ENCODE measurements around the gene TRIM2. TPM values are rescaled to one million over a fixed set of nuclear protein-coding genes. Genes with fewer than 3 reads are reported as not detected.

TRIM2 gene
- total and polyA plus RNA-seq, 2 of the 8 experiments (the other 6 are each of a cell fraction or from before 2014, with no cell fraction given), result 34.0 to 59.8 TPM

- H3K27me3 ChIP-seq (replicated peaks in 1 of 4; ENCODE audit: control insufficient read depth in 3 of 4, extremely low read depth in 1 of 4, insufficient read depth in 3 of 4, low read length in 3 of 4), result peaks cover 0 to under 1% (median 0%) of the 10 kb centered on the region in 4 experiments; a peak in 1 of 7 replicates
- TF ChIP-seq POU5F1 (IDR thresholded peaks at IDR 0.05; ENCODE audit: low read depth, low read length) (no peak), ATF2 (IDR thresholded peaks at IDR 0.05; ENCODE audit: low read length) (no peak), KDM1A (IDR thresholded peaks at IDR 0.05; ENCODE audit: borderline replicate concordance, low read length) (no peak), PHF8 (conservative IDR thresholded peaks at IDR 0.05; ENCODE audit: low read depth, low read length) (no peak), SP2 (IDR thresholded peaks at IDR 0.05; ENCODE audit: low read length) (no peak), POLR2A (IDR thresholded peaks at IDR 0.05; ENCODE audit: control extremely low read depth in 1 of 2, low read depth in 2 of 2, low read length in 2 of 2) (no peak), TBP (IDR thresholded peaks at IDR 0.05; ENCODE audit: low read depth, low read length) (no peak), NANOG (IDR thresholded peaks at IDR 0.05; ENCODE audit: insufficient read depth, low read depth, low read length, poor library complexity, severe bottlenecking) (no peak), SP1 (IDR thresholded peaks at IDR 0.05; ENCODE audit: low read depth, low read length) (no peak), USF2 (IDR thresholded peaks at IDR 0.05; ENCODE audit: low read length) (no peak), SRF (IDR thresholded peaks at IDR 0.05; ENCODE audit: low read depth, low read length) (no peak), SAP30 (IDR thresholded peaks at IDR 0.05; ENCODE audit: insufficient read depth, insufficient replicate concordance, low read length) (no peak)
Measured at GRCh38 chr4:153369021-153369420, 164.8 kb downstream of the TRIM2 start.

More at GRCh38 chr4:153369021-153369420, 164.8 kb downstream of the TRIM2 start:
- Histone ChIP-seq H4K8ac (ENCODE audit: extremely low read depth, insufficient read depth, low read length) (no peak overlapping the region), H2BK20ac (ENCODE audit: low read length) (no peak overlapping the region), H3K18ac (ENCODE audit: extremely low read depth, low read length) (no peak overlapping the region), H4K91ac (replicated peaks; ENCODE audit: insufficient read length, low read length) (no peak overlapping the region), H3K14ac (ENCODE audit: insufficient read length) (no peak overlapping the region), H4K20me1 (replicated peaks in 1 of 2; ENCODE audit: control insufficient read depth in 1 of 2, insufficient read depth in 2 of 2, low read length in 2 of 2) (peaks cover 0 to 2% of the 10 kb centered on the region in 2 experiments), H4K5ac (ENCODE audit: insufficient read length, low read depth, low read length) (no peak overlapping the region), H3K4me3 (ENCODE audit: extremely low read depth in 1 of 4, insufficient read depth in 2 of 4, low read depth in 3 of 4, low read length in 4 of 4) (no peak overlapping the region), H3K4me1 (replicated peaks in 1 of 4; ENCODE audit: control insufficient read depth in 3 of 4, insufficient read depth in 4 of 4, low read length in 3 of 4) (no peaks in the 10 kb centered on the region), H3K36me3 (ENCODE audit: control insufficient read depth in 2 of 4, insufficient read depth in 4 of 4, low read length in 3 of 4) (peaks cover 0 to 38% (median 13%) of the 10 kb centered on the region in 4 experiments; a peak in 6 of 8 replicates), H2BK15ac (ENCODE audit: low read length) (no peak overlapping the region), H2AK5ac (ENCODE audit: low read depth, low read length) (no peak overlapping the region), H3K56ac (replicated peaks; ENCODE audit: insufficient read length, low read depth, low read length) (no peak overlapping the region), H3K9ac (replicated peaks in 1 of 4; ENCODE audit: extremely low read depth in 1 of 4, low read depth in 3 of 4, low read length in 3 of 4) (no peak overlapping the region), H2BK5ac (ENCODE audit: low read depth, low read length) (no peak overlapping the region), H2BK12ac (ENCODE audit: low read depth, low read length) (no peak overlapping the region), H3K4ac (replicated peaks; ENCODE audit: insufficient read length, low read depth, low read length) (no peak overlapping the region), H3K4me2 (ENCODE audit: insufficient read depth in 1 of 2, low read depth in 2 of 2, low read length in 2 of 2) (no peak overlapping the region), H2BK120ac (replicated peaks; ENCODE audit: low read depth, low read length) (no peak overlapping the region), H3K23ac (ENCODE audit: insufficient read length) (no peak overlapping the region), H3K27ac (ENCODE audit: low read depth, low read length) (no peak overlapping the region), H3K79me1 (ENCODE audit: low read depth, low read length) (no peaks in the 10 kb centered on the region), H3K23me2 (ENCODE audit: low read depth, low read length) (no peaks in the 10 kb centered on the region), H2AFZ (ENCODE audit: low read length) (no peak overlapping the region), H3K79me2 (ENCODE audit: control insufficient read depth in 1 of 2, insufficient read depth in 2 of 2, low read length in 2 of 2) (no peaks in the 10 kb centered on the region), H3K9me3 (ENCODE audit: insufficient read depth in 2 of 2, low read depth in 1 of 2, low read length in 1 of 2) (no peaks in the 10 kb centered on the region; a peak in 1 of 4 replicates)
- POLR2A ChIA-PET (ENCODE audit: partially characterized antibody), result interaction anchor here (0.7 kb wide), 1 partner anchor 25 kb away, joined by 3 read pairs; no protein-coding TSS in a partner anchor
- DNase-seq (ENCODE audit: low read depth in 1 of 2, low spot score in 2 of 2) (no peak), FAIRE-seq (no peak)
- CTCF ChIA-PET (ENCODE audit: partially characterized antibody), result no interaction called here
- WGBS, 2 experiments (ENCODE audit: extremely low coverage in 1 of 2, insufficient coverage in 1 of 2, insufficient read length in 1 of 2, insufficient replicate concordance in 2 of 2, low coverage in 1 of 2, low lambda C conversion rate in 2 of 2, missing lambda C conversion rate in 1 of 2), result 94% methylated on average over 1 of the region's 1 CpG; no CpG with 5 or more reads in 1 of the 2 experiments
